GM19035 (cell line): ENCODE results near the gene TTC7B.

Experiments
- ATAC-seq: cut with Tn5 transposase; IDR thresholded peaks from one replicate; pipeline ENCODE4 v1.9.1; 2021; ENCODE audit not compliant: unreplicated experiment

The TTC7B gene

DNA sequence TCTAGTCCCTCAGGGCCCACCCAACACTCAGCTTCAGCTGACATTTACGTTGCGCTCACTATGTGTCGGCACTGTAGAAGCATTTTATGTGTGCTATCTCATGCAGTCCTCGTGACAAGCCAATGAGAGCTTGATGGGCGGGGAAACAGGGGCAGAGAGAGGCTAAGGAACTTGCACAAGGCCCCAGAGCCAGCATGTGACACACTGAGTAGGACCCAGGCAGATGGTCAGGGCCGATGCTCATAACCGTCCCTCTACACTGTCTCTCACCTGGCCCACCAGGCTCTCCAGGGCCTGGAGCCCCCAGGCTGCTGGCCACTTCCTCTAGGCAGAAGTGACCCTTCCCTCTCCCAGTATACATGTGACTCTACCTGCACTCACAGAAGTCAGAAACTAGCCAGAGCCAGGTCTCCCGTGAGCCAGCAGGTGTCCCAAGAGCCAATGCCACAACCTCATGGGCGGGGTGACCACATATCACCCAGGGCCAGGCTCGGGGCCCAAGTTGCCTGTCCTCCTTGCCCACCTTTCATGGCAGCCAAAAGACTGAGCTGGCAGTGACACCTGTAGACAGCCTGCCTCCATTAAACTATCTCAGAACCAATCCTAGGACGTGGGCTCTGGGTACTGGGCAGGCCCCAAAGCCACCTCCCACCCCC is 38.3 kb downstream of the TTC7B start:
- ATAC-seq, result no peak

GRCh38 chr14:90777358-90777757 is 38.9 kb downstream of the TTC7B start:
- no peak for ATAC-seq

DNA sequence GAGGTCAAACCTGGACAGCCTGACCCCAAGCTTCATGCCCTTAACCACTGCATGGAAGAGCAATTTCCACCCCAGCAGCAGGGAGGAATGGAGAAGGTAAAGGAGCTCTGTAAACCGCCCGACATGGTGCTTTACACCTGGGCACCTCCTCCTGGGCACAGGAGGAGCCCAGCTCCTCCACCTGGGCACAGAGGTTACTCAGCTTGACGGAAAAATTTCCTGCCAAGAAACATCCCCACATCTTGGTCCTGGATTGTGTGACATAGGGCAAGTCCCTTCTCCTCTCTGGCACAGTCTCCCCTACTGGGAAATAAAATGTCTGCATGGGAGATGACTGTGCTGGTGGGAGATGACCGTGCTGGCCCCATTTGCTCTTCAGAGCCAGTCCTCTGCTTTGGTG is 40.8 kb downstream of the TTC7B start:
- ATAC-seq, result no peak

GRCh38 chr14:90774316-90774715 is 41.9 kb downstream of the TTC7B start:
- no peak for ATAC-seq

DNA sequence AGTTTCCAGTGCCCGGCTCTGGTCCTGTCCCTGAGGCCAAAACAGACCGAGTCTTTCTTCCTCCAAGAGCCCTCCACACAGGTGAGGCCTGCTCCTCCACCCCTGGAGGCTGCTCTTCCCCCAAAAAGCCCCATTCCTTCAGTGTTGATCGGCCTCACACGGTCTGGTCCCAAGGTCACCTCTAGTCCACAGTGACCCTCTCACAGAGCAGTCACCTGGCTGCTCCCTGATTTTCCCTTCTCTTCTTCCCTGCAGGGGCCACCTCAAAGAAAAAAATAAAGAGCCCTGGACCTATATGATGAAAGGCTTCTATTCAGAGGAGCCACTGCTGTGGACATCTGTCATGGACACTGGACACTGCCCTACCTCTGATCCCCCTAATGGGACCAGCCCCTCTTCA is 42.5 kb downstream of the TTC7B start:
- ATAC-seq, result no peak

DNA sequence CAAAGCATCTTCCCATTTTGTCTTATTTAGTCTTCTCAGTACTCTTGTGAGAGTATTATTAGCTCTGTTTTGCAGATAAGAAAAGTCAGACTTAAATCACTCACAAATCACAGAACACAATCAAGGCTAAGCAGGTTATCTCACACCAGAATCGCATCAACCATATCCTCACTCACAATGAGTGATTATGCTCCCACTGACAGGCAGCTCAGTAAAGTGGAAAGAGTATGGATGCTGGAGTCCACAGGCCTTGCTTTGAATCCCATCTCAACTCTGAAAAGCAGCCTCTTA is 43.1 kb downstream of the TTC7B start:
- ATAC-seq, result no peak

DNA sequence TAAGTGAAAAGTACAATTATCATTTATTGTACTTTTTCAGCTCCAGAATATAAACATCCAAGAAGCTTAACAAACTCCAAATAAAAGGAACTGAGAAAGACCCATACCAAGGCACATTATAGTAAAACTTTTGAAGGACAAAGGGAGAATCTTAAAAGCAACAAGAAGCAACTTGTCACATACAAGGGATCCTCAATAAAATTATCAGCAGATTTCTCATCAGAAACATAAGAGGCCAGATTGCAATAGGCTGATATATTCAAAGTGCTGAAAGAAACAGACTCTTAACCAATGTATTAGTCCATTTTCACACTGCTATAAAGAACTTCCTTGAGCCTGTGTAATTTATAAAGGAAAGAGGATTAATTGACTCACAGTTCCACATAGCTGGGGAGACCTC is 48.3 kb downstream of the TTC7B start:
- no peak for ATAC-seq

GRCh38 chr14:90760591-90761316 is 55.5 kb downstream of the TTC7B start:
- ATAC-seq, result no peak

DNA sequence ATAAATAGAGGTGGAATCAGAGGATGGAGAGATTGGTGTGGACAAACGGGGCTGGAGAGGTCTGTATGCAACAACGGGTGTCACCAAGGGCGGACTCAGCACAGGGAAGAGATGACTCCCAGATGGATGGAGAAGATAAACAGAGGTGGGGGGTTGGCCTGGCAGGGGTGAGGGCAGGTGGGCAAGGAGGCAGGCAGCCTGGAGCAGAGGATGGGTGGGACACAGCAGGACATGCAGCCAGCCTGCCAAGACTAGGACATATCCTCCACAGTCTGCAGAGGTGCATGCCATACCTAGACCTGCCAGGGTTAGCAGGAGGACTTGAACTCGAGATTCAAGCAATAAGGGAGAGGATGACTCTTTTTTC is 56.2 kb downstream of the TTC7B start:
- ATAC-seq, result no peak

- ATAC-seq, result peak; percentile 25
Observed at GRCh38 chr14:90759370-90760077, 56.7 kb downstream of the TTC7B start.

DNA sequence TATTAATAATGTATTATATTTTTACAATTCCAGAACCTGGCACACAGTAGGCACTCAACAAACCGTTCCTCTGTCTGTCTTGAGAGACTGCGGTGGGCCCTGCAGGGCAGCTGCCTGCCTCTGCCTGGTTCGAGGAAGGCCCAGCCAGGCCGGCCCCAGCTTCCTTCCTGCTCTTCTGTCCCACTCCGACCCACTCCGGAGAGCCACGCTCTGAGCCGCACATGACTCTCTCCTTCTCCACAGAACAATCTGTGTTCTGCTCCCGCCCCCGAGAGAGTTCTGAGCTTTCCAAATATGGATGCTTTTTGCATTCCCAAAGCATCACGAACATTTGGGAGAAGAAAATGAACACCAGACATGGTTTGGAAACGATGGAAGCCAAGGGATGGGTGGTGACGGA is 57.3 kb downstream of the TTC7B start:
- peak; percentile 38 for ATAC-seq

DNA sequence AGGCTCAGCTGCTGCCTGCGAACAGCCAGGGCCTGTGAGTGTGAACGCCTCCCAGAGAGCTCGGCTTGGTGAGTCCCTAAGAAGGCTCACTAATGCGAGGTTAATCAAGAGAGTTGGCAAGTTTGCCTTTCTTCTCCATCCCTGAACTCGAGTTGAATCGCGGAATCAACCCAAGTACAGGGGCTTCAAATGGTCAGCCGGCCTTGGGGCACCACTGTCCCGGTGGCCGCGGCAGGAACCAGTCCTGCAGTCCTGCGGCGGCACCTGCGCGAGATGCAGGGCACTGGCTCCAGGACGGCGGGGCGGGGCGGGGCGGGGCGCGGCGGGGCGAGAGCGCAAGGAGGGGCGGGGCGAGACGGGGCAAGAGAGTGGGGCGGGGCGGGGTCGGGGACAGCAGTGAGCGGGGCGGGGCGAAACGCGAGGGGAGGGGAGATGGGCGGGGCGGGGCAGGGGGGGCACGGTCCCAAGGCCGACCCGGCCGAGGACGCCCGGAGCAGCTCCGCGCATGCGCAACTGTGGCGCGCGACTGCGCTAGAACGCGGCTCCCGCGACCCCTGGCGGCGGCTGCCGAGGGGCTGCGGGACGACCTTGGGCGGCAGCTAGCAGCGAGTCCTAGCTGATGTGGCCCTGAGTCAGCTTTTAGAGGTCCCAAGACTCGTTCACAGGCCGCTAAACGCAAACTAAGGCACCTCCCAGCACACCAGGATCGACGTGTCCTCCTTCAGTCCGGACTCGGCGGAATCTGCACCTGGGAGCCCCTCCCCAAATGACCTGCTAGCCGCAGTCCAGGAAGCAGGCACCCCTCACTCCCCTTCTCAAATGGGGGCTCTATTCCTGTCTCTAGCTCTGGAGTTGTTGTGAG is 58.0 kb downstream of the TTC7B start:
- peak; percentile 87 for ATAC-seq

DNA sequence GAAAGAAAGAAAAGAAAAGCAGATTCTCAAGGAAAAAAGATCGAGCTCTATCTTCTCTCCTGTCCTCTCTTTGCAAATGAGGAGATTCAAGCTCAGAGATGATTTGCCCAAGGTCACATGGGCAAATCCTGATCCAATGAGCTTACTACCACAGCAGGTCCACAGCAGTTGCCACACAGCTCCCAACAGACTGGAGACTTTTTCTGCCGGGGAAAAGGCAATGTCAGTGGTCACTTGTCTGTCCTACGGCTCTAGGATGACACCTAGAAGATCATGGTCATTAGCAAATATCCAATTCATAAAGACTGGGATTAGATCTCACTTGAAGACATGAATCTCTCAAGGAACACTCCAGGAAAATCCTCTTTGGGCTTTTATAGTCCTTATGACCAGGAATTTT is 58.8 kb downstream of the TTC7B start:
- no peak for ATAC-seq

DNA sequence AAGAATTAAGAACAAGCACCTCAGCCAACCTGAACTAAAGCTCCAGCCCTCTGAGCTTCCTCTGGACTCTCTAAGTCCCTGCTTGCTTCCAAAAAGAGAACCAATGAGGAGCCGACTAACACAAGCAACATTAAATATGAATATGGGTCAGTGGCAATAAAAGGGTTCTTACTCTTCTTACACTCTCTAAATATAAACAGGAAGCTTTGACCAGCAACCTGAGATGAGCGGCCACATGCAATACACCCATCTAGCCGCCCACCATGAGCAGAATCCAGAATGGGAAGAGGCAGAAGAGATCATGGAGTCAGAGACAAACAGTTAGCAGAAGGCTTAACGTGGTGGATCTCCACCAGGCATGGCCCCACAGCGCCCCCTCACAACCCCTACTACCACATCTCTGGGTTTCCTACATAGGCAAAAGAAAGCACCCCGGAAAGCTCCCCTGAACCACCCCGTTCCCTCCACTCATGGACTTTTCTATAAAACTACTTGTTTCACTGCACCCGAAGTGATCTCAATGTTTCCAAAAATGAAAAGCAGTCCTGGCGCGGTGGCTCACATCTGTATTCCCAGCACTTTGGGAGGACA is 59.4 kb downstream of the TTC7B start:
- no peak for ATAC-seq

DNA sequence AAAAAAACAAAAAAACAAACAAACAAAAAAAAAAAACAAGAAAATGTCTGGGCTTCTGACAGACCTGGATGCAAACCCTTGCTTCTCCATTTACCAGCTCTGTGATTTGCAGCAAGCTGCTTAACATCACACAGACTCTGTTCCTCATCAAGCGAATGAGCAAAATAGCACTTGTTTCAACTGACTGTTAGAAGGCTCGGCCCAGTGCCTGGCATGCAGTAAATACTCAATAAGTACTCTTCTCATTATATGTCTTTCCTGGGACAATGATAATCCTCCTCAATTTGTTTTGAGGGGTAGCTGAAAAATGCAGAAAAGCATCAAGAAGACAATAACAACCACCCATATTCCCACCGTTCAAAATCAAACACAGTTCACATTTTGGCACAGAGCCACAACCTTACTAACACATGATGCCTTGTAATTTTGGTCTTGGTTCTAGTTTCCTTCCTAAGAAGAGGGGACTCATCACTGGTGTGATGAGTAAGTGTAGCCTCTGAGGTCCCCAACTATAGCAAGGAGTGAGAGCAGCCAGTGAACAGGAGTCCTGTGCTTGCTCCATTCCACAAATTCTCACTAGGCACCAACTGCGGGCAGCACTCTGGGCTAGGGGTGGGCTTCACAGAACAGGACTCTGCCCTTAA is 60.4 kb downstream of the TTC7B start:
- no peak for ATAC-seq

DNA sequence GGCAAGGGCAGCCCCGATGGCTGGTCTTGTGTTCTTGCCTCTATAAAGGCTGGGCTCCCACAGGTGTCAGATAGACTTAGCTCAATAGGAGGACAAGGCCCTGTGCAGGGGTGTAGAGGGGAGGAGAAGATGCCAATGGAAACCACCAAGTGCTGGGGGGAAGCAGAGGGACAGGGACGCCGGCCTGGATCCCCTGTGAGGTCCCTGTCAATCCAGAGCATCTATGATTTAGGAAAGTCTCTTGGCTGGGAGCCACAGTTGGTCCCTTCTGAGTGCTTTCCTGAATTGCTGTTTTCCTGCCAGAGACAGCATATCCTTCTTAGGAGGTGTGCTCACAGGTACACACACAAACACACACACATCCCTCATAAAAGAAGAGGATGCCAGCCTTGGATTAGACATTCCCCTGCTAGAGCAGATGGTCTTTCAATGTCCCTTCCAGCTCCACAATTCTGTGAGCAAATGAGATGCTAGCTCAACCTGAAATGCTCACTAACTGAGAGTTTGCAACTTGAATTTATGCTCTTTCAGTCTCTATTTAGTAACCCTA is 62.7 kb downstream of the TTC7B start:
- no peak for ATAC-seq

- ATAC-seq, result no peak
Observed at GRCh38 chr14:90750701-90751100, 65.5 kb downstream of the TTC7B start.

- ATAC-seq, result no peak
Observed at GRCh38 chr14:90750191-90750590, 66.0 kb downstream of the TTC7B start.

- ATAC-seq, result no peak
Observed at GRCh38 chr14:90747909-90748308, 68.3 kb downstream of the TTC7B start.

GRCh38 chr14:90743826-90744225 is 72.4 kb downstream of the TTC7B start:
- ATAC-seq, result no peak
